GM12891 (cell line): ENCODE results near the gene CHST2.

Source experiments
- POLR2A ChIP-seq: IDR thresholded peaks from 2 replicates; pipeline ENCODE4 v1.6.1; 2011; ENCODE audit warnings: low read depth, low read length, control low read depth
- POLR2AphosphoS5 ChIP-seq: IDR thresholded peaks from 2 replicates; pipeline ENCODE4 v1.6.1; 2011; ENCODE audit warnings: low read depth, low read length, control low read depth
- TAF1 ChIP-seq: IDR thresholded peaks from 2 replicates; pipeline ENCODE4 v1.6.1; 2011; ENCODE audit warnings: low read depth, low read length, control low read depth

GRCh38 chr3:143120716-143121240 lies 1.2 kb downstream of the CHST2 start:
- peak; percentile 38; the same call in 1 of the 2 replicates for TF ChIP-seq POLR2AphosphoS5
- TF ChIP-seq POLR2A, result no peak
- TF ChIP-seq TAF1, result peak; percentile 27; the same call in 1 of the 2 replicates
